Measurements from ENCODE around the gene SHISA2. TPM values are rescaled to one million over a fixed set of nuclear protein-coding genes. Genes with fewer than 3 reads are reported as not detected.

The SHISA2 gene
- total and polyA plus RNA-seq, 2 of the 13 experiments (the other 11 are each of a cell fraction or from before 2014, with no cell fraction given): not detected

DNA sequence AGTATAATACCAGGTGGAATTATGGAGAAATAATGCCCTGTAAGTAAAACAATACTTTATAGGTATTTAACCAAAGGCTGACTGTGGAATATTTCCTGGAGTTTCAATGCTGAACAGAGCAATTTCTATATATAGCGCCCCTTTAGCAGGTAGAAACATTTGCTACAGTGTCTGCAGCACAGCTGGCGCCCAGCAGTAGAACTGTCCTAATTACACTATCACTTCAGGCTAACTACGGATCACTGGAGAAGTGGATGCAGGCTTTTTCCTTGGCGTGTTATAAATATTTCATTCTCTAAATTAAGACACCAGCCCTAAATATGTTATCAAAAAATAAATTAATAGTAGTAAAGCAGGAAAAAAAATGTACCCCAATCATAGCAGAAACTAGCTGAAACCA is 3.1 kb downstream of the SHISA2 start:
- no TSS peak for BruUV-seq (replicated peaks)
- CTCF ChIA-PET (ENCODE audit: low intra/inter-chr PET ratio, low total read pairs): no interaction called here
- no peak overlapping the region for H3K9ac ChIP-seq (ENCODE audit: insufficient read depth, low read depth, low read length)

DNA sequence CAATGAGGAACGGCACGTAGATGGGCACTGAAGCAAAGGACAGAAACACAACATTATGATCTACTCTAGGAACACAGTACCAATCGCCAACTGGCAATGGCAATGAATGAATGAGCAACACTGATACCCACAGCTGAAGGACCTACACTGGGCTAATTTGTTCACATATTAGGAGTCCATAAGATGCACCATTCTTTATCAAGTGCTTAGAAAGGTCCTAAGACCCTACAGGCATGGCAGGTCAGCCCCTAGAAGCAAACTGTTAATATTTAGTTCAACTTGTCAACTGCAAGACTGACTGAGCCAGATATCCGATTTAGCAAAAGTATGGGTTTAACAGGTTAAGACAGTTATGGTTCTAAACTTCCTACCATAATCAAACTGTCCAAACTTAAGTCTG is 4.8 kb downstream of the SHISA2 start:
- no peak overlapping the region for H2AFZ ChIP-seq (ENCODE audit: low read length)
- TF ChIP-seq, protein P1, sequence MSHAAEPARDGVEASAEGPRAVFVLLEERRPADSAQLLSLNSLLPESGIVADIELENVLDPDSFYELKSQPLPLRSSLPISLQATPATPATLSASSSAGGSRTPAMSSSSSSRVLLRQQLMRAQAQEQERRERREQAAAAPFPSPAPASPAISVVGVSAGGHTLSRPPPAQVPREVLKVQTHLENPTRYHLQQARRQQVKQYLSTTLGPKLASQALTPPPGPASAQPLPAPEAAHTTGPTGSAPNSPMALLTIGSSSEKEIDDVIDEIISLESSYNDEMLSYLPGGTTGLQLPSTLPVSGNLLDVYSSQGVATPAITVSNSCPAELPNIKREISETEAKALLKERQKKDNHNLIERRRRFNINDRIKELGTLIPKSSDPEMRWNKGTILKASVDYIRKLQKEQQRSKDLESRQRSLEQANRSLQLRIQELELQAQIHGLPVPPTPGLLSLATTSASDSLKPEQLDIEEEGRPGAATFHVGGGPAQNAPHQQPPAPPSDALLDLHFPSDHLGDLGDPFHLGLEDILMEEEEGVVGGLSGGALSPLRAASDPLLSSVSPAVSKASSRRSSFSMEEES (CRISPR knock-in tag; IDR thresholded peaks at IDR 0.05): no peak
- TF ChIP-seq ZNF205 (CRISPR knock-in tag; IDR thresholded peaks at IDR 0.05) (no peak), ZNF460 (CRISPR knock-in tag; IDR thresholded peaks at IDR 0.05; ENCODE audit: borderline replicate concordance) (no peak), GABPB1 (CRISPR knock-in tag; IDR thresholded peaks at IDR 0.05) (no peak), ZNF616 (CRISPR knock-in tag; IDR thresholded peaks at IDR 0.05; ENCODE audit: low read depth) (no peak), RARA (CRISPR knock-in tag; IDR thresholded peaks at IDR 0.05) (no peak), ZNF570 (CRISPR knock-in tag; IDR thresholded peaks at IDR 0.05; ENCODE audit: borderline replicate concordance) (no peak), RBM39 (IDR thresholded peaks at IDR 0.05; ENCODE audit: low read depth, low read length, poor library complexity, severe bottlenecking) (no peak)
- TF ChIP-seq, protein P2, sequence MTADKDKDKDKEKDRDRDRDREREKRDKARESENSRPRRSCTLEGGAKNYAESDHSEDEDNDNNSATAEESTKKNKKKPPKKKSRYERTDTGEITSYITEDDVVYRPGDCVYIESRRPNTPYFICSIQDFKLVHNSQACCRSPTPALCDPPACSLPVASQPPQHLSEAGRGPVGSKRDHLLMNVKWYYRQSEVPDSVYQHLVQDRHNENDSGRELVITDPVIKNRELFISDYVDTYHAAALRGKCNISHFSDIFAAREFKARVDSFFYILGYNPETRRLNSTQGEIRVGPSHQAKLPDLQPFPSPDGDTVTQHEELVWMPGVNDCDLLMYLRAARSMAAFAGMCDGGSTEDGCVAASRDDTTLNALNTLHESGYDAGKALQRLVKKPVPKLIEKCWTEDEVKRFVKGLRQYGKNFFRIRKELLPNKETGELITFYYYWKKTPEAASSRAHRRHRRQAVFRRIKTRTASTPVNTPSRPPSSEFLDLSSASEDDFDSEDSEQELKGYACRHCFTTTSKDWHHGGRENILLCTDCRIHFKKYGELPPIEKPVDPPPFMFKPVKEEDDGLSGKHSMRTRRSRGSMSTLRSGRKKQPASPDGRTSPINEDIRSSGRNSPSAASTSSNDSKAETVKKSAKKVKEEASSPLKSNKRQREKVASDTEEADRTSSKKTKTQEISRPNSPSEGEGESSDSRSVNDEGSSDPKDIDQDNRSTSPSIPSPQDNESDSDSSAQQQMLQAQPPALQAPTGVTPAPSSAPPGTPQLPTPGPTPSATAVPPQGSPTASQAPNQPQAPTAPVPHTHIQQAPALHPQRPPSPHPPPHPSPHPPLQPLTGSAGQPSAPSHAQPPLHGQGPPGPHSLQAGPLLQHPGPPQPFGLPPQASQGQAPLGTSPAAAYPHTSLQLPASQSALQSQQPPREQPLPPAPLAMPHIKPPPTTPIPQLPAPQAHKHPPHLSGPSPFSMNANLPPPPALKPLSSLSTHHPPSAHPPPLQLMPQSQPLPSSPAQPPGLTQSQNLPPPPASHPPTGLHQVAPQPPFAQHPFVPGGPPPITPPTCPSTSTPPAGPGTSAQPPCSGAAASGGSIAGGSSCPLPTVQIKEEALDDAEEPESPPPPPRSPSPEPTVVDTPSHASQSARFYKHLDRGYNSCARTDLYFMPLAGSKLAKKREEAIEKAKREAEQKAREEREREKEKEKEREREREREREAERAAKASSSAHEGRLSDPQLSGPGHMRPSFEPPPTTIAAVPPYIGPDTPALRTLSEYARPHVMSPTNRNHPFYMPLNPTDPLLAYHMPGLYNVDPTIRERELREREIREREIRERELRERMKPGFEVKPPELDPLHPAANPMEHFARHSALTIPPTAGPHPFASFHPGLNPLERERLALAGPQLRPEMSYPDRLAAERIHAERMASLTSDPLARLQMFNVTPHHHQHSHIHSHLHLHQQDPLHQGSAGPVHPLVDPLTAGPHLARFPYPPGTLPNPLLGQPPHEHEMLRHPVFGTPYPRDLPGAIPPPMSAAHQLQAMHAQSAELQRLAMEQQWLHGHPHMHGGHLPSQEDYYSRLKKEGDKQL (CRISPR knock-in tag; IDR thresholded peaks at IDR 0.05; ENCODE audit: low read depth): no peak
- TF ChIP-seq, protein P3, sequence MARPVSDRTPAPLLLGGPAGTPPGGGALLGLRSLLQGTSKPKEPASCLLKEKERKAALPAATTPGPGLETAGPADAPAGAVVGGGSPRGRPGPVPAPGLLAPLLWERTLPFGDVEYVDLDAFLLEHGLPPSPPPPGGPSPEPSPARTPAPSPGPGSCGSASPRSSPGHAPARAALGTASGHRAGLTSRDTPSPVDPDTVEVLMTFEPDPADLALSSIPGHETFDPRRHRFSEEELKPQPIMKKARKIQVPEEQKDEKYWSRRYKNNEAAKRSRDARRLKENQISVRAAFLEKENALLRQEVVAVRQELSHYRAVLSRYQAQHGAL (CRISPR knock-in tag; IDR thresholded peaks at IDR 0.05; ENCODE audit: not compliant biosample characterization): no peak

More for the DNA sequence above, 3.1 kb downstream of the SHISA2 start:
- FAIRE-seq (no peak), ATAC-seq (no peak), DNase-seq (ENCODE audit: low spot score) (no peak)
- intact Hi-C loops (cut with micrococcal nuclease; ENCODE audit: unreplicated experiment): no loop called here
- no peaks in the 10 kb centered on the region for H3K4me1 ChIP-seq (ENCODE audit: insufficient read depth, low read length)
- POLR2A ChIA-PET: no interaction called here
- H3K79me2 ChIP-seq (ENCODE audit: insufficient read depth, low read length): no peaks in the 10 kb centered on the region
- H3K4me3 ChIP-seq (replicated peaks in 1 of 3; ENCODE audit: insufficient read depth in 1 of 3, low read depth in 2 of 3, low read length in 3 of 3): no peak overlapping the region
- no peaks in the 10 kb centered on the region for H3K36me3 ChIP-seq (replicated peaks in 1 of 2; ENCODE audit: control insufficient read depth in 1 of 2, insufficient read depth in 2 of 2, low read length in 2 of 2)
- no peak overlapping the region for H3K27ac ChIP-seq (ENCODE audit: extremely low read length, insufficient read depth, low read length)
- no peak for TF ChIP-seq SRSF9 (IDR thresholded peaks at IDR 0.05; ENCODE audit: borderline replicate concordance, insufficient read depth, low read depth, low read length, poor library complexity, severe bottlenecking)
- H3K27me3 ChIP-seq (ENCODE audit: control insufficient read depth in 1 of 2, insufficient read depth in 2 of 2, low read length in 2 of 2): peaks cover 4 to 53% of the 10 kb centered on the region in 2 experiments; a peak in 4 of 5 replicates
- in situ Hi-C loops (cut with HindIII; ENCODE audit: extremely low pct_ligation_motif_present, low pct_unique_long_range_greater_than_20kb): no loop called here
- no peak overlapping the region for H3K4me2 ChIP-seq (ENCODE audit: low read depth, low read length)
- no peaks in the 10 kb centered on the region for H3K9me3 ChIP-seq (ENCODE audit: low read length)
- H2AFZ ChIP-seq (ENCODE audit: low read length): no peak overlapping the region
- 3% methylated on average over 4 of the region's 4 CpGs for WGBS (ENCODE audit: low lambda C conversion rate)
- no peaks in the 10 kb centered on the region for H4K20me1 ChIP-seq (ENCODE audit: insufficient read depth, low read length)

More for the DNA sequence above, 4.8 kb downstream of the SHISA2 start:
- H3K79me2 ChIP-seq (ENCODE audit: insufficient read depth, low read length): no peaks in the 10 kb centered on the region
- DNase-seq (ENCODE audit: low spot score) (no peak), FAIRE-seq (no peak), ATAC-seq (no peak)
- in situ Hi-C loops (cut with HindIII; ENCODE audit: extremely low pct_ligation_motif_present, low pct_unique_long_range_greater_than_20kb): no loop called here
- intact Hi-C loops (cut with micrococcal nuclease; ENCODE audit: unreplicated experiment): no loop called here
- BruUV-seq (replicated peaks): no TSS peak
- POLR2A ChIA-PET: no interaction called here
- H3K9ac ChIP-seq (ENCODE audit: insufficient read depth, low read depth, low read length): no peak overlapping the region
- H4K20me1 ChIP-seq (ENCODE audit: insufficient read depth, low read length): no peaks in the 10 kb centered on the region
- H3K4me1 ChIP-seq (ENCODE audit: insufficient read depth, low read length): no peaks in the 10 kb centered on the region
- CTCF ChIA-PET (ENCODE audit: low intra/inter-chr PET ratio, low total read pairs): no interaction called here
- peaks cover 2 to 43% of the 10 kb centered on the region in 2 experiments; a peak in 4 of 5 replicates for H3K27me3 ChIP-seq (ENCODE audit: control insufficient read depth in 1 of 2, insufficient read depth in 2 of 2, low read length in 2 of 2)
- H3K27ac ChIP-seq (ENCODE audit: extremely low read length, insufficient read depth, low read length): no peak overlapping the region
- no peaks in the 10 kb centered on the region for H3K9me3 ChIP-seq (ENCODE audit: low read length)
- WGBS (ENCODE audit: low lambda C conversion rate): 10% methylated on average over 4 of the region's 4 CpGs
- H3K4me2 ChIP-seq (ENCODE audit: low read depth, low read length): no peak overlapping the region
- H3K4me3 ChIP-seq (replicated peaks in 1 of 3; ENCODE audit: insufficient read depth in 1 of 3, low read depth in 2 of 3, low read length in 3 of 3): no peak overlapping the region
- no peaks in the 10 kb centered on the region for H3K36me3 ChIP-seq (replicated peaks in 1 of 2; ENCODE audit: control insufficient read depth in 1 of 2, insufficient read depth in 2 of 2, low read length in 2 of 2)

All from HepG2 (cell line).